GM12878 (cell line): ENCODE results near the gene GYPC. TPM values are rescaled to one million over a fixed set of nuclear protein-coding genes. Genes with fewer than 3 reads are reported as not detected.

Experiments used
- ATAC-seq: fragments of 200-7000 bp; cut with Tn5 transposase; 3 replicates; pipeline ENCODE4 v1.9.1; 2020; ENCODE audit warnings: mild to moderate bottlenecking, moderate library complexity
- BruUV-seq: library from RNA; stranded (reverse); fragments of 400-500 nt; replicated peaks from 2 replicates; lab custom pipeline; 2021; lab: Mats Ljungman, UMichigan
- CTCF ChIA-PET: fragments of 300-600 bp; sonication (Branson Sonifier 250); formaldehyde crosslinking; extraction: SDS; loops from one replicate; lab custom pipeline; 2021; ENCODE audit warnings: inconsistent platforms; lab: Yijun Ruan, JAX
- POLR2A ChIA-PET: fragments of 350-600 bp; formaldehyde crosslinking; extraction: SDS; loops from one replicate; lab custom pipeline; 2021; ENCODE audit warnings: inconsistent platforms; lab: Charles Lee
- RAD21 ChIA-PET: fragments of 300-600 bp; sonication (Branson Sonifier 250); formaldehyde crosslinking; loops from one replicate; lab custom pipeline; 2023; ENCODE audit warnings: antibody characterized with exemption; ENCODE audit not compliant: unreplicated experiment; lab: Charles Lee
- SMC1A ChIA-PET: fragments of 300-600 bp; sonication (Branson Sonifier 250); formaldehyde crosslinking; loops from one replicate; lab custom pipeline; 2023; ENCODE audit not compliant: unreplicated experiment, uncharacterized antibody; lab: Charles Lee
- DNase-seq: peaks from one replicate; pipeline ENCODE4 v3.0.0-alpha.2; 2011; ENCODE audit warnings: low read depth, low spot score
- FAIRE-seq: peaks from 3 replicates; lab custom pipeline; 2011; peaks lifted over from hg19 to GRCh38; lab: Jason Lieb, UNC
- H2AFZ ChIP-seq: 2 replicates; pipeline ENCODE4 v1.6.0; 2011; ENCODE audit warnings: low read depth, low read length, control low read depth; ENCODE audit not compliant: control insufficient read depth
- H3K27ac ChIP-seq: 2 replicates; pipeline ENCODE4 v1.5.1; 2011; ENCODE audit warnings: control low read depth; ENCODE audit not compliant: control insufficient read depth, insufficient read depth
- H3K27me3 ChIP-seq, 2 experiments: replicated peaks in 1 of 2; 2 replicates each; pipeline versions ENCODE4 v1.6.0 to v1.6.1; 2011; ENCODE audit warnings: low read length in 1 of 2; ENCODE audit not compliant: control insufficient read depth in 2 of 2, insufficient read depth in 2 of 2
- H3K36me3 ChIP-seq, 2 experiments: 2 replicates each; pipeline ENCODE4 v1.5.1; 2011; ENCODE audit warnings: low read length in 1 of 2; ENCODE audit not compliant: control insufficient read depth in 2 of 2, insufficient read depth in 2 of 2
- H3K4me1 ChIP-seq: 2 replicates; pipeline ENCODE4 v1.6.1; 2011; ENCODE audit warnings: mild to moderate bottlenecking, low read length, moderate library complexity, mixed read lengths; ENCODE audit not compliant: control insufficient read depth, insufficient read depth
- H3K4me2 ChIP-seq: 2 replicates; pipeline ENCODE4 v1.6.0; 2011; ENCODE audit warnings: control low read depth; ENCODE audit not compliant: control insufficient read depth, insufficient read depth
- H3K4me3 ChIP-seq: fragments of 200-600 bp; sonication (generic); 2 replicates; pipeline ENCODE4 v1.5.1; 2016
- H3K79me2 ChIP-seq: 2 replicates; pipeline ENCODE4 v1.6.0; 2011; ENCODE audit warnings: low read length; ENCODE audit not compliant: control insufficient read depth, insufficient read depth
- H3K9ac ChIP-seq: 2 replicates; pipeline ENCODE4 v1.8.0; 2011; ENCODE audit warnings: low read length, control low read depth, mixed read lengths; ENCODE audit not compliant: control insufficient read depth, insufficient read depth
- H3K9me3 ChIP-seq: replicated peaks from 3 replicates; pipeline ENCODE4 v1.5.1; 2011; ENCODE audit warnings: mild to moderate bottlenecking, low read length; ENCODE audit not compliant: control insufficient read depth, insufficient read depth
- H4K20me1 ChIP-seq: 2 replicates; pipeline ENCODE4 v1.6.0; 2011; ENCODE audit not compliant: control insufficient read depth, insufficient read depth
- BHLHE40 ChIP-seq, 2 experiments: fragments of 450-650 bp in 1 of 2; IDR thresholded peaks; 2 replicates each; pipeline ENCODE4 v1.6.1; 2011 to 2017; ENCODE audit warnings: low read depth in 2 of 2, borderline replicate concordance in 1 of 2, improper control_type of control experiment in 1 of 2, low read length in 1 of 2, mild to moderate bottlenecking in 1 of 2
- BRCA1 ChIP-seq: IDR thresholded peaks from 2 replicates; pipeline ENCODE4 v1.6.1; 2011; ENCODE audit warnings: low read depth, low read length, improper control_type of control experiment
- EZH2 ChIP-seq: IDR thresholded peaks from 2 replicates; pipeline ENCODE4 v1.6.1; 2012; ENCODE audit warnings: low read depth, mild to moderate bottlenecking, control low read depth, inconsistent platforms, low read length, borderline replicate concordance; ENCODE audit not compliant: control insufficient read depth
- FOXK2 ChIP-seq: fragments of 450-650 bp; IDR thresholded peaks from 2 replicates; pipeline ENCODE4 v1.6.1; 2017; ENCODE audit warnings: mild to moderate bottlenecking, moderate library complexity
- HCFC1 ChIP-seq: fragments of 150-350 bp; IDR thresholded peaks from 2 replicates; pipeline ENCODE4 v1.6.1; 2014; ENCODE audit warnings: low read length
- KLF5 ChIP-seq: fragments of 450-650 bp; IDR thresholded peaks from 2 replicates; pipeline ENCODE4 v1.6.1; 2014; ENCODE audit warnings: mild to moderate bottlenecking; ENCODE audit not compliant: partially characterized antibody
- MAX ChIP-seq: IDR thresholded peaks from 2 replicates; pipeline ENCODE4 v1.6.1; 2012; ENCODE audit warnings: low read depth, low read length, improper control_type of control experiment
- MTA2 ChIP-seq: fragments of 450-650 bp; IDR thresholded peaks from 2 replicates; pipeline ENCODE4 v1.6.1; 2016; ENCODE audit warnings: low read depth, mild to moderate bottlenecking, moderate library complexity
- MXI1 ChIP-seq: fragments of 150-350 bp; IDR thresholded peaks from 2 replicates; pipeline ENCODE4 v1.6.1; 2011; ENCODE audit warnings: low read depth, mild to moderate bottlenecking, inconsistent platforms, low read length, improper control_type of control experiment
- NKRF ChIP-seq: fragments of 450-650 bp; conservative IDR thresholded peaks from 2 replicates; pipeline ENCODE4 v1.6.1; 2017; ENCODE audit warnings: mild to moderate bottlenecking, moderate library complexity
- NRF1 ChIP-seq: conservative IDR thresholded peaks from 2 replicates; pipeline ENCODE4 v1.6.1; 2011; ENCODE audit warnings: mild to moderate bottlenecking, low read depth, low read length, improper control_type of control experiment
- POLR2A ChIP-seq: IDR thresholded peaks from 2 replicates; pipeline ENCODE4 v1.6.1; 2011; ENCODE audit warnings: low read depth, mild to moderate bottlenecking, low read length
- POU2F2 ChIP-seq: IDR thresholded peaks from 3 replicates; pipeline ENCODE4 v1.6.1; 2011; ENCODE audit warnings: low read depth, mild to moderate bottlenecking, low read length, borderline replicate concordance
- RUNX3 ChIP-seq: IDR thresholded peaks from 2 replicates; pipeline ENCODE4 v1.6.1; 2012; ENCODE audit warnings: low read length, inconsistent platforms
- SRF ChIP-seq, 2 experiments: IDR thresholded peaks; 2 replicates each; pipeline ENCODE4 v1.6.1; 2011; ENCODE audit warnings: low read depth in 2 of 2, low read length in 2 of 2, mild to moderate bottlenecking in 1 of 2, moderate library complexity in 1 of 2
- TCF12 ChIP-seq: IDR thresholded peaks from 2 replicates; pipeline ENCODE4 v1.6.1; 2011; ENCODE audit warnings: low read depth, mild to moderate bottlenecking, low read length
- ZBTB40 ChIP-seq: fragments of 450-650 bp; IDR thresholded peaks from 2 replicates; pipeline ENCODE4 v1.6.1; 2016; ENCODE audit warnings: mild to moderate bottlenecking, moderate library complexity, borderline replicate concordance
- WGBS: methylation state at CpG from one replicate; pipeline ENCODE4 v1.1.6; 2016; ENCODE audit warnings: low lambda C conversion rate; ENCODE audit not compliant: insufficient replicate concordance, insufficient coverage; ENCODE audit errors: missing lambda C conversion rate; 5-methylcytosine and 5-hydroxymethylcytosine counted together
- in situ Hi-C: fragments of 300-500 bp; cut with MboI; formaldehyde crosslinking; loops from 9 replicates; pipeline ENCODE4 v1.14.3; 2018; ENCODE audit warnings: mixed read lengths
- intact Hi-C: fragments of 100-400 bp; cut with micrococcal nuclease; formaldehyde crosslinking; loops from one replicate; pipeline ENCODE4 v1.14.2; 2022; ENCODE audit not compliant: unreplicated experiment
- polyA plus RNA-seq, 11 experiments: library from polyadenylated mRNA; depleted of rRNA in 4 of 11; unstranded in 6 of 11; stranded (reverse) in 5 of 11; fragments of >200 nt; fragmentation: Nextera tagmentation in 4 of 11; fragmentation: Illumina TruSeq in 1 of 11; extraction: Ambion mirVana in 4 of 11; extraction: Trizol in 1 of 11; gene quantifications; 1 replicate in 1 of 11; 2 replicates in 10 of 11; pipeline versions ENCODE4 v1.2.1 to v1.2.3, GENCODE V29; 2011 to 2016; ENCODE audit warnings: inconsistent platforms in 2 of 11, missing spikeins in 2 of 11, low read depth in 1 of 11
- total RNA-seq, 4 experiments: library from RNA; depleted of rRNA in 3 of 4; stranded (reverse); fragments of >200 nt in 3 of 4; fragmentation: Illumina TruSeq in 1 of 4; extraction: Trizol in 1 of 4; gene quantifications; 2 replicates each; pipeline versions ENCODE4 v1.2.1 to v1.2.3, GENCODE V29; 2013 to 2021

The GYPC gene
- total and polyA plus RNA-seq, 10 of the 15 experiments (the other 5 are each of a cell fraction or from before 2014, with no cell fraction given): 26.2 to 150 (median 81.4) TPM

GRCh38 chr2:126657148-126657635 lies 1.2 kb downstream of the GYPC start:
- Histone ChIP-seq H3K9ac (peak overlapping the region; percentile 91), H3K4me3 (peak overlapping the region; percentile 97), H2AFZ (peak overlapping the region; percentile 75), H3K36me3 (peaks cover 0 to 3% of the 10 kb centered on the region in 2 experiments; a peak in 1 of 4 replicates), H3K27ac (peak overlapping the region; percentile 96), H4K20me1 (no peaks in the 10 kb centered on the region), H3K27me3 (no peaks in the 10 kb centered on the region), H3K79me2 (peaks cover 58% of the 10 kb centered on the region), H3K4me2 (peak overlapping the region; percentile 99), H3K4me1 (peaks cover 38% of the 10 kb centered on the region), H3K9me3 (no peaks in the 10 kb centered on the region)
- SMC1A ChIA-PET: interaction anchor here (1.0 to 1.4 kb wide), 3 partner anchors 7 to 41 kb away, joined by 3 to 4 read pairs (median 3); no protein-coding TSS in a partner anchor
- DNase-seq: no peak
- intact Hi-C loops: loop anchor here (5.0 kb wide), 1 partner anchor 120 kb away; no protein-coding TSS in a partner anchor
- RAD21 ChIA-PET: interaction anchor here (0.6 to 2.0 kb wide), 4 partner anchors 14 to 991 kb away, joined by 3 to 5 read pairs (median 3); no protein-coding TSS in a partner anchor
- BruUV-seq: no TSS peak
- FAIRE-seq: peak; percentile 75
- in situ Hi-C loops: loop anchor here (25.0 kb wide), 1 partner anchor 730 kb away; the partner anchor contains the start of gene MAP3K2
- 2% methylated on average over 16 of the region's 16 CpGs for whole genome bisulfite sequencing
- CTCF ChIA-PET: interaction anchor here (1.8 to 1.9 kb wide), 2 partner anchors 24 to 129 kb away, joined by 6 to 10 read pairs; no protein-coding TSS in a partner anchor
- POLR2A ChIA-PET: no interaction called here
- ATAC-seq: peak; percentile 46
- TF ChIP-seq RUNX3 (peak; percentile 34; the same call in 1 of the 2 replicates), POLR2A (peak; percentile 71), TCF12 (no peak), SRF (IDR thresholded peaks at IDR 0.05; ENCODE audit: low read depth in 2 of 2, low read length in 2 of 2) (no peak), BHLHE40 (IDR thresholded peaks at IDR 0.05; ENCODE audit: borderline replicate concordance in 1 of 2, low read depth in 2 of 2, low read length in 1 of 2) (peak; percentile 44 to 69; a peak in 3 of 4 replicates), POU2F2 (0 out of 3 replicates have a peak, but pooled peaks have one; percentile 39), FOXK2 (peak; percentile 29; the same call in 1 of the 2 replicates), ZBTB40 (no peak; the same call in 1 of the 2 replicates), BRCA1 (no peak), MAX (peak; percentile 52; the same call in 1 of the 2 replicates), NRF1 (0 out of 2 replicates have a peak, but pooled peaks have one; percentile 9), HCFC1 (no peak), MXI1 (peak; percentile 70), MTA2 (no peak; the same call in 1 of the 2 replicates), EZH2 (no peak), KLF5 (peak; percentile 40), NKRF (peak; percentile 46; the same call in 1 of the 2 replicates)
